Psoas muscle (tissue), 8 donors: ENCODE results near the gene HSD11B2. TPM values are rescaled to one million over a fixed set of nuclear protein-coding genes. Genes with fewer than 3 reads are reported as not detected.

ENCODE experiments used
- ATAC-seq, 4 donors: fragments of 200-7000 bp; cut with Tn5 transposase; one replicate each; pipeline ENCODE4 v1.9.1; 2020; ENCODE audit warnings: moderate library complexity in 3 of 4, mild to moderate bottlenecking in 2 of 4
- DNase-seq, 2 donors: peaks; one replicate each; pipeline ENCODE4 v3.0.0-alpha.2; 2020
- H3K27ac ChIP-seq: fragments of 200-600 bp; one replicate; pipeline ENCODE4 v1.8.0; 2022
- H3K27me3 ChIP-seq, 3 donors: fragments of 200-600 bp in 1 of 3; one replicate each; pipeline versions ENCODE4 v1.6.1 to v1.8.0; 2013 to 2022; ENCODE audit warnings: low read length in 2 of 3, mild to moderate bottlenecking in 2 of 3, moderate library complexity in 1 of 3; ENCODE audit not compliant: insufficient read depth in 3 of 3
- H3K36me3 ChIP-seq, 2 donors: fragments of 200-600 bp in 1 of 2; one replicate each; pipeline versions ENCODE4 v1.6.1 to v1.8.0; 2013 to 2022; ENCODE audit warnings: low read depth in 1 of 2, mild to moderate bottlenecking in 1 of 2, moderate library complexity in 1 of 2; ENCODE audit not compliant: insufficient read depth in 1 of 2
- H3K4me1 ChIP-seq: fragments of 200-600 bp; one replicate; pipeline ENCODE4 v1.8.0; 2022
- H3K4me3 ChIP-seq: fragments of 200-600 bp; one replicate; pipeline ENCODE4 v1.8.0; 2022; ENCODE audit warnings: mild to moderate bottlenecking
- H3K9me3 ChIP-seq: fragments of 200-600 bp; one replicate; pipeline ENCODE4 v1.8.0; 2022
- CTCF ChIP-seq: fragments of 200-600 bp; IDR thresholded peaks from one replicate; pipeline ENCODE4 v1.8.0; 2022; ENCODE audit warnings: antibody characterized with exemption
- WGBS, 3 donors: extraction: QIAGEN DNeasy Blood & Tissue Kit; methylation state at CpG; one replicate each; pipeline versions ENCODE4 v1.1.6 to v1.1.7; 2013; 5-methylcytosine and 5-hydroxymethylcytosine counted together
- intact Hi-C, 2 donors: fragments of 100-400 bp; cut with DNase I; formaldehyde crosslinking; loops; one replicate each; pipeline versions ENCODE4 v1.11.0 to v1.14.2; 2022
- polyA plus RNA-seq, 3 donors: library from polyadenylated mRNA; stranded (reverse); fragments of 200-250 nt; gene quantifications; one replicate each; pipeline ENCODE4 v1.2.3, GENCODE V29; 2013
- total RNA-seq, 4 donors: library from RNA; stranded (reverse); fragmentation: NEBNext Ultra II Directional in 2 of 4; extraction: Animal tissue kit (Norgen Biotek cat#: 25700) in 2 of 4; gene quantifications; one replicate each; pipeline versions ENCODE4 v1.2.1 to v1.2.4, GENCODE V29; 2021 to 2023
- donor health status: healthy with polysubstance abuse.
- donor health status: DM: no; HTN: no; CAD: no; lungs with moderate emphysema.
- donor health status: Bipolar disorder and iron deficiency.
- donor health status: healthy.
- donor health status: DM: yes; HTN: yes; CAD: no.
- donor health status: DM: no; HTN: no; CAD: no.
- donor health status: DM: no; HTN: no; CAD: no.
- donor health status: DM: yes; HTN: yes; CAD: no.

HSD11B2 gene
- total and polyA plus RNA-seq, 7 donors, result 0.11 to 0.71 (median 0.27) TPM

DNA sequence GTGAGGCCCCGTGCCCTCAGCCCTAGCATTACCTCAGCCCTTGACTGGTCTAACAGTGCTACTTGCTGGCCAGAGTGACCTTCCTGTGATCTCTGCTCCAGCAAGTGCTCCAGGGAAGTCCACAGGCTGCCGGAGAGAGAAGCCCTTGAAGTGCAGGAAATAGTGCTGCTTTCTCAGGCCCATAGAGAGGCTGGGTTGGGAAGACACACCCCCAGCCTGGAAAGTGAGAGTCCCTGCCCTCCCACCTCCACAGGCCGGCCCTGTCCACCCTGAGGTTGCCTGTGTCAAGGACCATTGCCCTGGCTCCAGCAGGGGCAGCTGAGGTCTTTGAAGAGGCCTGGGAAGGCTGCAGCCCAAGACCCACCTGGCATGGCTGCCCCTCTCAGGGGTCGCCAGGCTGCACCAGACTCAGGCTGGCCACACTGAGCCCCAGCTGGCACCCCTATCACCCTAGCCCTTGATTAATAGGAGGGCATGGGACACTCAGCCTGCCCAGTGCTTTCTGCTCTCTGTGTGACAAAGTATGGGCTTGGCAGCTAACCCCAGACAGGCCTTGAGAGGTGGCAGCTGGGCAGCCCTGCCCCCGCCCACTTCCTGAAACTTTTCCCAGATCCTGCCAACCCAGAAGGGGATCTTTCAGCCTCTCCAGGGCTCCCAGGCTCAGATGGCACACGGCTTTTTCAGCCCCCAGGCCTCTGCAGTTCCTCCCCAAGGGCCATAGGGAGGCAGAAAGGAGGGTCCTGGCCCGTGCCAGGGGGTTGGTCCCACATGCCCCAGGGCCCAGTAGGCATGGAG lies 28.3 kb downstream of the HSD11B2 start:
- DNase-seq (peak; percentile 56 to 70), ATAC-seq (peak; percentile 43 to 75 (median 48))
- peak overlapping the region; percentile 44 for H3K27ac ChIP-seq
- H3K4me3 ChIP-seq, result no peak overlapping the region
- 26 to 40% (median 36%) methylated on average over 7 of the region's 7 CpGs for WGBS, 3 donors
- no peak for TF ChIP-seq CTCF
- H3K36me3 ChIP-seq, result peaks cover 0 to 5% of the 10 kb centered on the region in 2 donors
- no peaks in the 10 kb centered on the region for H3K9me3 ChIP-seq
- intact Hi-C loops, result no loop called here
- no peaks in the 10 kb centered on the region for H3K27me3 ChIP-seq
- H3K4me1 ChIP-seq, result peaks cover 94% of the 10 kb centered on the region

GRCh38 chr16:67459861-67460150 lies 28.9 kb downstream of the HSD11B2 start:
- peak; percentile 46 to 77 for DNase-seq
- intact Hi-C loops, result loop anchor here in 1 of 2 donors (5.0 kb wide), 2 partner anchors 93 to 188 kb away; no protein-coding TSS in a partner anchor

DNA sequence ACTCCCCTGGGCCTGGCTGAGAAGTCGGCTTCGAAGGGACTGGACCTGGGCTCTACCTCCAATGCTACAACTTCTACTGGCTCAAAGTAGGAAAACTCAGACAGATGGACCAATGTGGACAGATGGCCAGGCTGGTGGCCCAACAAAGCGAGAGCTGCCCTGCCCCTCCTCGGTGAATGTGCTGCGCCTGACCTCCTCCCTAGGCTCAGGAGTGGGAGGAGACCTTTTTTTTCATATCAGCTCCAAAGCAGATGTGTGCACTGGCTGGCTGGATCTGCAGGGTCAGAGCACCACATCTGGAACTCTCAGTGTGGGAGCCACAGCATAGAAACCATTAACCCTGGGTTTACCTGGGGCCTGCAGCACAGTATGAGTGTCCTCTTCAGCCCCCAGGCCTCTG lies 29.2 kb downstream of the HSD11B2 start:
- Histone ChIP-seq H3K4me3 (no peak overlapping the region), H3K27me3 (no peaks in the 10 kb centered on the region), H3K36me3 (peaks cover 0 to 5% of the 10 kb centered on the region in 2 donors), H3K4me1 (peaks cover 100% of the 10 kb centered on the region), H3K9me3 (no peaks in the 10 kb centered on the region), H3K27ac (peak overlapping the region; percentile 44)
- TF ChIP-seq CTCF, result no peak
- whole genome bisulfite sequencing, 3 donors, result 60 to 78% (median 63%) methylated on average over 5 of the region's 5 CpGs
- intact Hi-C loops, result loop anchor here in 1 of 2 donors (5.0 kb wide), 2 partner anchors 93 to 188 kb away; no protein-coding TSS in a partner anchor
- ATAC-seq, result no peak
- DNase-seq, result peak in 1 of 2 donors; percentile 73

More at GRCh38 chr16:67459861-67460150, 28.9 kb downstream of the HSD11B2 start:
- Histone ChIP-seq H3K4me3 (no peak overlapping the region), H3K9me3 (no peaks in the 10 kb centered on the region), H3K36me3 (peaks cover 0 to 5% of the 10 kb centered on the region in 2 donors), H3K27ac (peak overlapping the region; percentile 44), H3K27me3 (no peaks in the 10 kb centered on the region), H3K4me1 (peaks cover 98% of the 10 kb centered on the region)
- ATAC-seq, result peak in 1 of 4 donors; percentile 13
- no peak for TF ChIP-seq CTCF
- WGBS, 3 donors, result 33 to 50% (median 40%) methylated on average over 2 to 3 of the region's 3 CpGs

- Histone ChIP-seq H3K27ac (no peak overlapping the region), H3K36me3 (peaks cover 0 to 5% of the 10 kb centered on the region in 2 donors), H3K9me3 (no peaks in the 10 kb centered on the region), H3K27me3 (no peaks in the 10 kb centered on the region), H3K4me3 (no peak overlapping the region), H3K4me1 (peaks cover 100% of the 10 kb centered on the region)
- intact Hi-C loops, result loop anchor here in 1 of 2 donors (5.0 kb wide), 2 partner anchors 94 to 189 kb away; no protein-coding TSS in a partner anchor
- WGBS, 3 donors, result 74 to 88% (median 81%) methylated on average over 2 of the region's 2 CpGs
- DNase-seq (peak in 1 of 2 donors; percentile 36), ATAC-seq (no peak)
- no peak for TF ChIP-seq CTCF
Observed at GRCh38 chr16:67460961-67461360, 30.0 kb downstream of the HSD11B2 start.
